Thoracic aorta (tissue), 2 donors: ENCODE results near the gene GPR18. TPM values are rescaled to one million over a fixed set of nuclear protein-coding genes. Genes with fewer than 3 reads are reported as not detected.

Experiments
- ATAC-seq: fragments of 150-250 bp; one replicate; pipeline ENCODE4 v1.8.0; 2017; ENCODE audit warnings: low read depth; ENCODE audit not compliant: insufficient number of reproducible peaks, low FRiP score
- DNase-seq: peaks from one replicate; pipeline ENCODE4 v3.0.0-alpha.2; 2020; ENCODE audit warnings: low spot score
- H3K27ac ChIP-seq, 2 donors: fragments of 200-600 bp; sonication (generic); 1 replicate in 1 of 2; 2 replicates in 1 of 2; pipeline ENCODE4 v1.5.1; 2016; ENCODE audit warnings: mild to moderate bottlenecking in 2 of 2, moderate library complexity in 2 of 2
- H3K27me3 ChIP-seq: fragments of 200-600 bp; sonication (generic); replicated peaks from 2 replicates; pipeline ENCODE4 v1.6.0; 2016; ENCODE audit warnings: mild to moderate bottlenecking; ENCODE audit not compliant: insufficient read depth
- H3K36me3 ChIP-seq: fragments of 200-600 bp; sonication (generic); one replicate; pipeline ENCODE4 v1.5.1; 2016
- H3K4me1 ChIP-seq, 2 donors: fragments of 200-600 bp; sonication (generic); 1 replicate in 1 of 2; 2 replicates in 1 of 2; pipeline versions ENCODE4 v1.5.1 to v1.6.0; 2016; ENCODE audit warnings: low read depth in 2 of 2, mild to moderate bottlenecking in 1 of 2; ENCODE audit not compliant: control insufficient read depth in 1 of 2
- H3K4me3 ChIP-seq: fragments of 200-600 bp; sonication (generic); 2 replicates; pipeline ENCODE4 v1.5.1; 2016; ENCODE audit warnings: mild to moderate bottlenecking
- H3K9me3 ChIP-seq: fragments of 200-600 bp; sonication (generic); 2 replicates; pipeline ENCODE4 v1.5.1; 2016
- CTCF ChIP-seq: fragments of 200-600 bp; sonication (generic); IDR thresholded peaks from one replicate; pipeline ENCODE4 v1.5.1; 2019; ENCODE audit warnings: antibody characterized with exemption
- total RNA-seq, 2 donors: library from RNA; depleted of rRNA; stranded (reverse); fragments of >200 nt; gene quantifications; one replicate each; pipeline versions ENCODE4 v1.1.0 to v1.2.3, GENCODE V29; 2016

The GPR18 gene, protein sequence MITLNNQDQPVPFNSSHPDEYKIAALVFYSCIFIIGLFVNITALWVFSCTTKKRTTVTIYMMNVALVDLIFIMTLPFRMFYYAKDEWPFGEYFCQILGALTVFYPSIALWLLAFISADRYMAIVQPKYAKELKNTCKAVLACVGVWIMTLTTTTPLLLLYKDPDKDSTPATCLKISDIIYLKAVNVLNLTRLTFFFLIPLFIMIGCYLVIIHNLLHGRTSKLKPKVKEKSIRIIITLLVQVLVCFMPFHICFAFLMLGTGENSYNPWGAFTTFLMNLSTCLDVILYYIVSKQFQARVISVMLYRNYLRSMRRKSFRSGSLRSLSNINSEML
- not detected for total RNA-seq

DNA sequence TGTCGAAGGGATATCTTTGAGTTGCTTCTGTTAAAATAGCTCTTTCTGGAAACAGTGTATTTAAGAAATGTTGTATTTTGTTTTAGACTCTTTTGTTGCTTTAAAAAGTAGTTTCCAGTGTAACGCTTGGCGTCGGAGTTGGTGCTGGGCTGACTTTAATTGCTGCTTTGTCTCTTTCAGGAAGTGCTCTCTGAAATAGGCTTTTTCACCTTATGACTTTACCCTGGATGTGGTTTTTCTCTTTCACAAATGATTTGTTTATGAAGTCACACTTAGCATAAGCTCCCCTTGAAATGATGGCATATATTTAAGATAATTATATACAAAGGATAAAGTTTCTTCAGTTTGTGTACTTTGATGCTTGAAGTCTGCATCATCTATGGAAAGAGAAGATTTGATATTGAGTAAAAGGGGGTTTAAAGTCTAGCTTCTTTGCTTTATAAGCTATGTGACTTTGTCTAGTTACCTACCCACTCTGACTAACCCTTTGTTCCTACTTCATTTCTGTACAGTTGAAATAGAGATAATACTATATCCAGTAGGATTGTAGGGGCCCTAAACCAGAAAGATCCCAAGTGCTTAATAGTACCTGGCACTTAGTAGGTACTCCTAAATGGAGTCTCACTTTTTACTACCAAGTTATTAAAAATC lies at the start of gene GPR18:
Gene GPR18, minus strand, starts transcription at position 170 of the 651 bp plus-strand sequence. CDS start 2,507 bp downstream, outside the sequence.
- no peak for TF ChIP-seq CTCF
- Histone ChIP-seq H3K4me1 (peaks cover 4 to 9% of the 10 kb centered on the region in 2 donors), H3K9me3 (no peaks in the 10 kb centered on the region), H3K27ac (no peak within 1 kb of the TSS), H3K27me3 (no peaks in the 10 kb centered on the region), H3K36me3 (no peaks in the 10 kb centered on the region), H3K4me3 (no peak within 1 kb of the TSS)
- DNase-seq (no peak), ATAC-seq (no peak)

DNA sequence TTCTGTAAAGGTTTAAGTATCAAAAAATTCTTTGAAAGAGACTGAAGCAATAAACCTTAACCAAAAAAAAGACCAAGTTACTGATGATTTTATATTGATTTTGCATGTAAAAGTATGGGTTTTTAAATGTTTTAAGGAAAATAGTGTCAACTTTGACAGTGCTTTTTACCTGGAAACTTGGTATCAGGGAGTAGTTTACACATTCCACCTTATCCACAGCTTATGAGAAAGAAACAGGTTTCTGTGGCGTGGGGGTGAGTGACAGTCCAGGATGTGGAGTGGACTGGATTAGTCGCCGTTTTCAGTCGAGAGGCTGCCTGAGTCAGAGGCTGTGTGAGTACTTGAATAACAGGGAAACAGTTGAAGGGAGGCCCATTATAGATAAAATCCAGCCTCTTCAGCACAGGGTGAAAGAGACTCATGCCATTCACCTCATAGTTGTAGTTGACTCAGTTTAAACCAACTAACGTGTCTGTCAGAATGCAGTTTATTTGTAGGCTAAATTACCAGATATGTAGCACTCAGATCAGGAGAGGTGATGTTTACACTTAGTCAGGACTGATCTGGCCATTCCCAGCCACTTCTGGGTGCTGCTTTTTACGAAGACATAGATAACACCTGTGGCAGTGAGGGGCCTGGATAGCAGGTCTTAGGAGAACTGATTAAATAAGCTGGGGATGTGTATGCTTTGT lies 49.6 kb upstream of the GPR18 start:
- Histone ChIP-seq H3K27me3 (no peaks in the 10 kb centered on the region), H3K4me3 (peak overlapping the region; percentile 58), H3K4me1 (peaks cover 23 to 26% of the 10 kb centered on the region in 2 donors), H3K36me3 (no peaks in the 10 kb centered on the region), H3K9me3 (no peaks in the 10 kb centered on the region), H3K27ac (peak overlapping the region; percentile 56 to 79)
- no peak for DNase-seq
- ATAC-seq = no peak
- no peak for TF ChIP-seq CTCF

DNA sequence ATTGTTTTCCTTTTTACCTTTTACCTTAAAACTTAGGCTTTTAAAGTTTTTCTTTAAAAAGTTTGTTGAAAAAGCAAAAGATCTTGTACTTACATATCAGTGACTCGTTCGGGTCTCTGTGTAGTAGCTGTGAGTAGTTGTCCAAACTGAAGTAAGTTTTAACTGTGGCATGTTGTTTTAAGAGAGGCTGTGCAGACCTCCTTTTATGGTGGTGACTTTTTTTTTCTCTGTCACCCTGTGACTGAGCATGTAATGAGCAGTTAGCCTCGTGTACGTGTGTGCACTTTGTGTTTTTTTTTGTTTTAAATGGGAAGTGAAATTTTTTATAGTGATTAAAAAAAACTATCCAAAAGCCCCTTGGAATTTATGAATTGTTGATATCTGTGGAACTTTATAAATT lies 49.1 kb upstream of the GPR18 start, which contains the start of gene GPR183:
Gene GPR183, minus strand, starts transcription at position 153 of the 400 bp plus-strand sequence. CDS start 11,254 bp downstream, outside the sequence.
- ATAC-seq = peak; percentile 75

DNA sequence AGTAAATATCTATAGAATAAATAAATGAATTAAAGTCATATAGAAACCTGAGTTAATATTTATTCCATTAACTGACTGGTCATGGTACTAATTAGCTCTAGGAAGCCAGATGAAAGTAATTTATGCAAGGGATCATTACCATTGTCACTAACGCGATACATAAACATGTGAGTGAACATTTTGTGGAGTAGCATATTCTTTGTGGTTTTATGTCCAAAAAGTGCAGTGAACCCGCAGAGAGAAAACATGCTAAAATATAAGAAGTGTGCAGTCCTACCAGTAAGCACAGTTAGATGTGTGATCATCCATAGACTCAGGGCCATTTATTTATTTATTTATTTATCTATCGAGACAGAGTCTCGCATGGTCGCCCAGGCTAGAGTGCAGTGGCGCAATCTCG lies 47.4 kb upstream of the GPR18 start:
- Histone ChIP-seq H3K9me3 (no peaks in the 10 kb centered on the region), H3K4me1 (peaks cover 23 to 26% of the 10 kb centered on the region in 2 donors), H3K27me3 (no peaks in the 10 kb centered on the region), H3K4me3 (peak overlapping the region; percentile 58), H3K27ac (peak overlapping the region in 1 of 2 donors; percentile 79), H3K36me3 (no peaks in the 10 kb centered on the region)
- TF ChIP-seq CTCF = no peak
- DNase-seq (no peak), ATAC-seq (no peak)

More for the DNA sequence above, 49.1 kb upstream of the GPR18 start, which contains the start of gene GPR183:
- peaks cover 23 to 26% of the 10 kb centered on the region in 2 donors for H3K4me1 ChIP-seq
- peak within 1 kb of the TSS; percentile 56 to 79 for H3K27ac ChIP-seq
- H3K27me3 ChIP-seq = no peaks in the 10 kb centered on the region
- no peak for TF ChIP-seq CTCF
- H3K4me3 ChIP-seq = peak within 1 kb of the TSS; percentile 58
- DNase-seq = no peak
- H3K36me3 ChIP-seq = no peaks in the 10 kb centered on the region
- no peaks in the 10 kb centered on the region for H3K9me3 ChIP-seq

- DNase-seq (no peak), ATAC-seq (no peak)
- H3K9me3 ChIP-seq = no peaks in the 10 kb centered on the region
- peaks cover 21 to 26% of the 10 kb centered on the region in 2 donors for H3K4me1 ChIP-seq
- peak overlapping the region; percentile 58 for H3K4me3 ChIP-seq
- H3K27me3 ChIP-seq = no peaks in the 10 kb centered on the region
- H3K36me3 ChIP-seq = no peaks in the 10 kb centered on the region
- TF ChIP-seq CTCF = no peak
- H3K27ac ChIP-seq = no peak overlapping the region
Observed at GRCh38 chr13:99305158-99305557, 47.0 kb upstream of the GPR18 start.
